Measurements from ENCODE around the gene NCEH1. TPM values are rescaled to one million over a fixed set of nuclear protein-coding genes. Genes with fewer than 3 reads are reported as not detected.

NCEH1 gene
- total RNA-seq, 1 donor from 2014 or later, result 7.7 TPM

DNA sequence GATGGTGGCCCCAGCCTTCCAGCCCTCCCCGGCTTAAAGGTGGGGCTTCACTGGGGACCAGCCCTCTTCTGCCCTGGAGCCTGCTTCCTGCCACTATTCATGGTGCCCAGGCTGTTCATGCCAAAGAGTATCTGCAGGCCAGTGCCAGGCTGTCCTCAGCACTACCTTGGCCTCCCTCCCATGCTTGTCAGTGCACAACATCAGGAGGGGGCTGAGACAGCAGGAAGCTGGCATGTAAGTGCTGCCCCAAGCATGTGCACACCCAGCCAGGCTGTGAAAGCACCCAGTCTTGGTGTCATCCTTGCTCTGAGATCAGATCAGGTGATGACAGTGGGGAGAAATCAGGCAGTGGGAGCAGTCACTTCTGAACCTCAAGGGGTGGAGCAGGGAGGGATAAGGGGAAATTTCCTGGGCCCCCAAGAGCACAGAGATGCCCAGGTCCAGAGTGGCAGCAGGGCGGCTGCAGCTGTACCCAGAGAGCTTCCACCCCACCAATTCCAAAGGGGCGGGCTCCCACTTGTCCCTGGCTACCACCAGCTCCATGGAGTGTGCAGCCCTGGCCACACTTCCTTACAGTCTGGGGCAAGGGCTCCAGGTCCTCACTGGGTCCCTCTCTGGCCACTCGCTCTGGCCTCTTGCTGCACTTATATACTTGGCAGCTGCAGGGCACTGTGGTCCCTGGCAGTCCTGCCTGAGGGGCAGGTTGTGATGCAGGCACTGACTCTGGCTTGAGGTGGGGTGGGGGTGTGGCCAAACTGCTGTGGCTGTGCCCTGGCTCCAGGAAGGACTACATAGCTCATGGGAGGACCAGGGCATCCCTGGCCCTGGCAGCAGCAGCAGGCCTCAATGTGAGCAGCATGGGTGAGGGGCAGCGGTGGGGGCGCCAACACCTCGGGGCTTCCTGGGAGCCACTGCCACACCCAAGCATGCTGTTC, 96.3 kb downstream of the NCEH1 start:
- H3K4me3 Mint-ChIP-seq, result no peak overlapping the region
- H3K27ac Mint-ChIP-seq, result no peak overlapping the region
- peaks cover 4% of the 10 kb centered on the region for H3K36me3 Mint-ChIP-seq (ENCODE audit: low read depth)
- intact Hi-C loops (cut with micrococcal nuclease), result no loop called here
- DNase-seq, result no peak
- peaks cover 20% of the 10 kb centered on the region for H3K4me1 Mint-ChIP-seq
- no peaks in the 10 kb centered on the region for H3K27me3 Mint-ChIP-seq
- peaks cover 22% of the 10 kb centered on the region for H3K9me3 Mint-ChIP-seq

DNA sequence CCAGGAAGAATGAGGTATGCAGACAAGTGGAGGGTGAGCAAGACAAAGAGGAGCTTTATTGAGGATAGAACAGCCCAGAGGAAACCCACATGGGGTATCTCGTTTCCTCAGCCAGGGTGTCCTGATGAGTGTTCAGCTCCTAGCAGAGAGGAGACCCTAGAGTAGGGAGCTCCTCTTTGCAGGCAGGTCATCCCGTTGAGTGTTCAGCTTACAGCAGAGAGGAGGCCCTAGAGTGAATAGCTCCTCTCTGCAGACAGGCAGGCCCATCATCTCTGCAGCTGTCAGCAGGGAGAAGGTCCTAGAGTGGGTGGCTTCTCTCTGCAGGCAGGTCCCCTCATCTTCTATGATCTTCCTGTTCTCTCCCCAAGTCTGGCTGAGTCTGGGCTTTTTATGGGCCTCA, 97.0 kb downstream of the NCEH1 start:
- Mint-ChIP-seq H3K4me3 (no peak overlapping the region), H3K27ac (no peak overlapping the region), H3K36me3 (ENCODE audit: low read depth) (peaks cover 3% of the 10 kb centered on the region), H3K4me1 (peaks cover 18% of the 10 kb centered on the region), H3K27me3 (no peaks in the 10 kb centered on the region), H3K9me3 (peaks cover 22% of the 10 kb centered on the region)
- no peak for DNase-seq
- intact Hi-C loops (cut with micrococcal nuclease), result no loop called here

DNA sequence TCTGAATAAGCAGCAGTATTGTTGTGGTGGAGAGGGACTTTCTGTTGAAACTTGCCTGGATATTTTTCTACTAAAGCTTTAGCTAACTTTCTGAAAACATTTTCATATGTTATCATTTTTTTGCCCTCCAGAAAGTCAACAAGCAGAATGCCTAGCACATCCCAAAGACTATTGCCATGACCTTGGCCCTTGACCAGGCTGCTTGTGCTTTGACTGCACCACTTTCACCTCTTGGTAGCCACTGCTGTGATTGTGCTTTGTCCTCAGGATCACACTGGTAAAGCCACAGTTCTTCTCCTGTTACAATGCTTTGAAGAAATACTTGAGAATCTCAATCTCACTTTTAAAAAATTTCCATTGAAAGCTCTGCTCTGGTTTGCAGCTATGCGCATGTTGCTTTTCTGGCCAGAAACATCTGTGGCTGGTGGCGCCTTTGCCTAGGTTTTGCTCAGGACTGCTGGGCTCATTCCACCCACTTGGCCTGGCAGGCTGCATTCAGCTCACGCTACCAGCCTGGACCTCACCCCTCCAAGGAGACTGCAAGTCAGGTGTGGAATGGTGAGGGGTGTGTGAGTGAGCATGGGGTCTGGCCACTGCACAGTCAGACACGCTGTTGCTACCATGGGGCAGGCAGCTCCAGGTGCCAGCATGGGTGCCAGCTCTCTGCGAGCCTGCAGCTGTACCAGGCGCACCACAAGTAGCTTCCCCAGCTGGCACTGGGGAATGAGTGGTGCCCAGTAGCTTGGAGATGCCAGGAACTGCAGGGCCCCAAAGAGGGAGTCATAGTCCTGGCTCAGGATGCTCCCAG, 97.8 kb downstream of the NCEH1 start:
- Mint-ChIP-seq H3K4me1 (peaks cover 18% of the 10 kb centered on the region), H3K9me3 (peaks cover 26% of the 10 kb centered on the region), H3K4me3 (no peak overlapping the region), H3K27ac (no peak overlapping the region), H3K27me3 (no peaks in the 10 kb centered on the region), H3K36me3 (ENCODE audit: low read depth) (peaks cover 3% of the 10 kb centered on the region)
- DNase-seq, result no peak
- intact Hi-C loops (cut with micrococcal nuclease), result no loop called here

DNA sequence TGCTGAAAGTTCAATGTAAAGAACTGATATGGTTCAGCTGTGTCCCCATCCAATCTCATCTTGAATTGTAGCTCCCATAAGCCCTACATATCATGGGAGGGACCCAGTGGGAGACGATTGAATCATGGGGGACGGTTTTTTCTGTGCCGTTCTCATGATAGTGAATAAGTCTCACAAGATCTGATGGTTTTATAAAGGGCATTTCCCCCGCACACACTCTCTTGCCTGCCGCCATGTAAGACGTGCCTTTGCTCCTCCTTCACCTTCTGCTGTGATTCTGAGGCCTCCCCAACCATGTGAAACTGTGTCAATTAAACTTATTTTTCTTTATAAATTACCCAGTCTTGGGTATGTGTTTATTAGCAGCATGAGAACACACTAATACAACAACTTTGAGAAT, 101.1 kb downstream of the NCEH1 start:
- peaks cover 26% of the 10 kb centered on the region for H3K9me3 Mint-ChIP-seq
- H3K4me1 Mint-ChIP-seq, result peaks cover 11% of the 10 kb centered on the region
- intact Hi-C loops (cut with micrococcal nuclease), result no loop called here
- DNase-seq, result no peak
- no peak overlapping the region for H3K4me3 Mint-ChIP-seq
- H3K36me3 Mint-ChIP-seq (ENCODE audit: low read depth), result peaks cover 2% of the 10 kb centered on the region
- H3K27ac Mint-ChIP-seq, result no peak overlapping the region
- no peaks in the 10 kb centered on the region for H3K27me3 Mint-ChIP-seq

DNA sequence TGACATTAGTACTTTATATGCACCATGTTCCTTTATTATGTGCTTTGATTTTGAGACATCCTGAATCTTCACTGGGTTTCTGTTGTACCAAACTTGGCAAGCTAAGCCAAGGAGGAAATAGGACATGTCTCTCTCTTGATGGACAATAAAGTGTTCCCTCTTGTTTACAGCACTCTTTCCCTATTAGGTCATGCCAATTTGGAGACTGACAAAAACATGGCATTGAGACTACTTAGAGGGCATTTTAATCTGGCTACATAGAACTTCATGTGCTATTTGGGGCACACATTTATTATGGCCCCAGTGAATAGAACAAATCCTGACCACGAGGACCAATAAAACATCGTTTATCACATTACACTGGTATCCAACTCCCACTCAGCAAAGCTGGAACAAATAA, 102.3 kb downstream of the NCEH1 start:
- H3K4me3 Mint-ChIP-seq, result no peak overlapping the region
- no peaks in the 10 kb centered on the region for H3K27me3 Mint-ChIP-seq
- intact Hi-C loops (cut with micrococcal nuclease), result no loop called here
- DNase-seq, result no peak
- H3K4me1 Mint-ChIP-seq, result peaks cover 11% of the 10 kb centered on the region
- peaks cover 22% of the 10 kb centered on the region for H3K9me3 Mint-ChIP-seq
- H3K27ac Mint-ChIP-seq, result no peak overlapping the region
- peaks cover 2% of the 10 kb centered on the region for H3K36me3 Mint-ChIP-seq (ENCODE audit: low read depth)

DNA sequence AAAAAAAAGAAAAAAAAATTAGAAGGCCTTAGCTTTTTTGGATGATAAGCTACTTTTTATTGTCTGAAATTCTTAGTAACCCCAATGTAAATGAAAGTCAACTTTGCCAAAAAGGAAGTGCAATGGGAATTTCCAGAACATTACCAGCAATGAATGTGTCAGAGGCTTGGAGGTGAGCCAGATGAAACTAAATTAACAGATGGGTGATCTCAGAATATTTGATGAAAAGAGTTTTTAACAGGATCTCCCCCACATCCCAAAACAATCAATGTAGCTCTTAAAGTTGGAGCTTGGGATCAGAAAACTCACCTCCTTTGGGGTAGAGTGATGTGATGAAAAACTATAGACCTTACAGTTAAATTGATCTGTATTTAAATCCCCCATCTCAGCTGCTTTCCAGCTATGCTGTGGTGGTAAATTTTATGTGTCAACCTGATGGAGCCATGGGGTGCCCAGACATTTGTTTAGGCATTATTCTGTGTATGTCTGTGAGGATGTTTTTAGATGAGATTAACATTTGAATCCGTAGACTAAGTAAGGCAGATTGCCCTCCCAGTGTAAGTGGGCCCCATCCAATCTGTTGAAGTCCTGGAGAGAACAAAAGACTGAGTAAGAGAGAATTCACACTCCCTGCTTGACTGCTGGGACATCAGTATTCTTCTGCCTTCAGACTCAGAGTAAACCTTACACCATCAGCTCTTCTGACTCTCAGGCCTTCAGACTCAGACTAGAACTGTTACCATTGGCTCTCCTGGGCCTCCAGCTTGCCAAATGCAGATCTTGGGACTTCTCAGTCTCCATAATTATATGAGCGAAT, 103.4 kb downstream of the NCEH1 start:
- no peaks in the 10 kb centered on the region for H3K27me3 Mint-ChIP-seq
- H3K4me3 Mint-ChIP-seq, result peak overlapping the region; percentile 15
- peaks cover 22% of the 10 kb centered on the region for H3K9me3 Mint-ChIP-seq
- no peak for DNase-seq
- H3K4me1 Mint-ChIP-seq, result peaks cover 11% of the 10 kb centered on the region
- intact Hi-C loops (cut with micrococcal nuclease), result loop anchor here (1.0 kb wide), 1 partner anchor 9 kb away; no protein-coding TSS in a partner anchor
- peaks cover 2% of the 10 kb centered on the region for H3K36me3 Mint-ChIP-seq (ENCODE audit: low read depth)
- peak overlapping the region; percentile 67 for H3K27ac Mint-ChIP-seq

DNA sequence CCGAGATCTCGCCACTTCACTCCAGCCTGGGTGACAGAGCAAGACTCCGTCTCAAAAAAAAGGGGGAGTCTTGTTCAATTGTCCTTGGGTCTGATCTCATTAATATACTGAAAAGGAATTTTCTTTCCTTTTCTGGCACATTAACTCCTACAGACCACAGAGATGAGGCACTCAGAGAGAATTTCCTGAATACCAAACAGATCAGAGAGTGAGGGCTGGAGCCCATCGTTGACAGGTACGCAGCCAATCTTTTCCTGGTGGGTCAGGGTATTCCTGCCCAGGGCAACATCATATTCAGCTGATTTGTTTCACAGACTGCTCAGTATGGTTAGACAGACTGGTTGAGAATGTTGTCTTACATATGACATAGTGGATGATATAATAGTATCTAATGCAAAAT, 104.8 kb downstream of the NCEH1 start:
- intact Hi-C loops (cut with micrococcal nuclease), result no loop called here
- Mint-ChIP-seq H3K4me1 (peaks cover 11% of the 10 kb centered on the region), H3K27me3 (no peaks in the 10 kb centered on the region), H3K36me3 (ENCODE audit: low read depth) (peaks cover 2% of the 10 kb centered on the region), H3K9me3 (peaks cover 22% of the 10 kb centered on the region), H3K27ac (no peak overlapping the region), H3K4me3 (no peak overlapping the region)
- no peak for DNase-seq

DNA sequence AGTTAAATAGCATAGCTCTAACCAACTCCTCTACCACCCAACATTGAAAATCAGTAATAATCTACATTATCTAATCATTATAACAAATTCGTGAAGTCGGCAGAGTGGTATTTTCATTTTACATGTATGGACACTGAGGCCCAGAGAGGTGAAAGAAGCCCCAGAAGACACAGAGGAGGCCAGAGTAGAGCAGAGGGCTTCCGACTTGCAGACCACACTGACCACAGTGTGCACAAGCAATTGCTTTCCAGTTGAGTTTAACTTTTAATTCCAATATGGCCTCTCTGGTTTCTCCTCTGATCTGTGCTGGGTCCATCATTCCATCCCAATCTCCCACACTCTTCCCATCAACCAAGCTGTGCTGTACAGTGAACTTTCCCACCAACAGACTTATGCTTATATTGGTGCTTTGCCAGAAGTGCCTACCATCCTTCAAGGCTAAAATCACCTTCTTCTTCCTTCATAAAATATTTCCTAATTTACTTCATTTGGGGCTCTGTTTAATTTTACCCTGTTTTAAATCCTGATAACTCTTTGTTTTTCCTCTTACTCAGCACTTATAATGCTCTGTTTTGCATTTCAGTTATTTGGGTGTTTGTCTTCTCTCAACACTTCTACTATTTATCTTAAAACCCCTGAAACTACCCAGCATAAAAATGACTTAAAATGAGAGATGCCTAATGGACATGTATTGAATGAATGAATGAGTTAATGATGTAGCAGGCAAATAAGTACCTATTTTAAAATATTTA, 105.8 kb downstream of the NCEH1 start:
- no peaks in the 10 kb centered on the region for H3K27me3 Mint-ChIP-seq
- no peak overlapping the region for H3K27ac Mint-ChIP-seq
- no peak overlapping the region for H3K4me3 Mint-ChIP-seq
- DNase-seq, result no peak
- peaks cover 2% of the 10 kb centered on the region for H3K36me3 Mint-ChIP-seq (ENCODE audit: low read depth)
- intact Hi-C loops (cut with micrococcal nuclease), result no loop called here
- H3K4me1 Mint-ChIP-seq, result peaks cover 11% of the 10 kb centered on the region
- peaks cover 15% of the 10 kb centered on the region for H3K9me3 Mint-ChIP-seq

DNA sequence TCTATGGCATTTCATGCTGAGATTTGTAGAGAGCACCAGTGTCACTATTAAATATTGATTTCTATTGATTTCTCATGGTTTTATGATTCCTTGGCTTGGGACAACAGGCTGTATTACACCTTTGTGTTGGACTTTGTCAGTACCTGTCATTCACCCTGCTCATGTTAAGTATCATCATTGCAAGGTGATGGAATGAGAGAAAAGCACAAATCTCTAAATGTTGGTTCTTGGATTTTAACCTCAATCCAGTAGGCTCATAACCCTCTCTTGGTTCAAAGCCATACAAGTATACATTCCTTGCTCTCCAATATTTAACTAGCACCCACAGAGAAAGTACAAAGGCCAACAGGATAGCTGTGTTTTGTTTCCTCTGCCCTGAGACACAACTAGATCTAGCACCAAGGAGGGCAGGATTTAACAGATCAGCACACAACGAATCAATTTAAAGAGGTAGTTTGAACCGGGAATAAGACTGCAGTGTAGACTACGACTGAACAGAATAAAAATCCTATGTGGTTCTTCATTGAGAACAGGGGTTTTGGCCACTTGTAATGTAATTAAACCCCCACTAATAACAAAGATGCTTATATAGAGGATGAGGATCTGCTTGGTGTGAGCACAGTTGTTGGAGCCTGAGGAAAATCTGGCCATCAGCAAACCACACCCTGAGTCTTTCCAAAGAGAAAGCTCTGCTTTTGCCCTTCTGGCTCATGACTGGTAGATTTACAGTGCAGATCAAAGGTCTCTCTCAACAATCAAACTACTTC, 109.6 kb downstream of the NCEH1 start:
- H3K27me3 Mint-ChIP-seq, result no peaks in the 10 kb centered on the region
- intact Hi-C loops (cut with micrococcal nuclease), result no loop called here
- H3K36me3 Mint-ChIP-seq (ENCODE audit: low read depth), result peaks cover 4% of the 10 kb centered on the region
- no peak for DNase-seq
- H3K4me1 Mint-ChIP-seq, result peaks cover 11% of the 10 kb centered on the region
- H3K9me3 Mint-ChIP-seq, result peaks cover 3% of the 10 kb centered on the region
- H3K4me3 Mint-ChIP-seq, result no peak overlapping the region
- no peak overlapping the region for H3K27ac Mint-ChIP-seq

DNA sequence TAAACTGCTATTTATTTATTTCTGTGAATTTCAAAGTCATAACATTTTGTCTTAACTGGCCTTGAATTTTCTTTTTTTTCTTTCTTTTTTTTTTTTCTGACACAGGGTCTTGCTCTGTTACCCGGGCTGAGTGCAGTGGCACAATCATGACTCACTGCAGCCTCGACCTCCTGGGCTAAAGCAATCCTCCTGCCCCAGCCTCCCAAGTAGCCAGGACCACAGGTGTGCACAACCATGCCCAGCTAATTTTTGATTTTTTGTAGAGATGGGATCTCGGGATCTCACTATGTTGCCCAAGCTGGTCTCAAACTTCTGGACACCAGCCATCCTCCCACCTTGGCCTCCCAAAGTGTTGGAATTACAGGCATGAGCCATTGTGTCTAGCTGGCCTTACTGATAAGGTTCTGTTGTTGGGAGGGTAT, 110.2 kb downstream of the NCEH1 start:
- no peaks in the 10 kb centered on the region for H3K27me3 Mint-ChIP-seq
- no peak overlapping the region for H3K27ac Mint-ChIP-seq
- no peak overlapping the region for H3K4me3 Mint-ChIP-seq
- H3K4me1 Mint-ChIP-seq, result peaks cover 14% of the 10 kb centered on the region
- peaks cover 4% of the 10 kb centered on the region for H3K36me3 Mint-ChIP-seq (ENCODE audit: low read depth)
- DNase-seq, result no peak
- H3K9me3 Mint-ChIP-seq, result peaks cover 3% of the 10 kb centered on the region
- intact Hi-C loops (cut with micrococcal nuclease), result no loop called here

DNA sequence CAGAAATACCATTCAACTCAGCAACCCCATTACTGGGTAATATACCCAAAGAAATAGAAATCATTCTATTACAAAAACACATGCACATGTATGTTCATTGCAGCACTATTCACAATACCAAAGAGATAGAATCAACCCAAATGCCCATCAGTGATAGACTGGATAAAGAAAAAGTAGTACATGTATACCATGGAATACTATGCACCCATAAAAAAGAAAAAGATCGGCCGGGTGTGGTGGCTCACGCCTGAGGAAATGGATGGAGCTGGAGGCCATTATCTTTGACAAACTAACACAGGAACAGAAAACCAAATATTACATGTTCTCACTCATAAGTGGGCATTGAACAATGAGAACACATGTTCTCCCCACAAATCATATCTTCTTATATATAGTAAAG, 112.0 kb downstream of the NCEH1 start:
- Mint-ChIP-seq H3K36me3 (ENCODE audit: low read depth) (peaks cover 4% of the 10 kb centered on the region), H3K27me3 (no peaks in the 10 kb centered on the region), H3K4me1 (peaks cover 29% of the 10 kb centered on the region), H3K4me3 (no peak overlapping the region), H3K9me3 (peaks cover 3% of the 10 kb centered on the region), H3K27ac (no peak overlapping the region)
- no peak for DNase-seq
- intact Hi-C loops (cut with micrococcal nuclease), result loop anchor here (10.0 kb wide), 1 partner anchor 1344 kb away; no protein-coding TSS in a partner anchor

DNA sequence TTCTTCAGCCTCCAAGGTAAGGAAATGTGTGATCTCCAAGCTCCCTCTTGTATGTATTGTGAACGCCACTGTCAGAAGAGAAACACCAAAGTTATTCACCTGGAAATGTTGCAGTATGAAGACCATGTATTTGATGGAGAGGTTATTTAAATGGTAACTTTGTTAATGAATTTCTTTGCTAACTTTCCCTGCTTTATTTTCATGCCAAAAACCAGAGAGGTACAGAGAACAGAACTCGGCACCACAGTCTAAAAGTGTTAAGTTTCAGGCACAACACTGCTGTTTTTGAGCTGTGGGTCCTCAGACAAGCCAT, 114.5 kb downstream of the NCEH1 start:
- Mint-ChIP-seq H3K9me3 (peaks cover 3% of the 10 kb centered on the region), H3K27ac (peak overlapping the region; percentile 68), H3K4me1 (peaks cover 52% of the 10 kb centered on the region), H3K4me3 (peak overlapping the region; percentile 80), H3K36me3 (ENCODE audit: low read depth) (peaks cover 11% of the 10 kb centered on the region), H3K27me3 (peaks cover 3% of the 10 kb centered on the region)
- intact Hi-C loops (cut with micrococcal nuclease), result loop anchor here (1.0 to 10.0 kb wide), 5 partner anchors 26 to 1342 kb away; no protein-coding TSS in a partner anchor
- no peak for DNase-seq

All from activated CD4-positive, alpha-beta T cell treated with anti-CD3 and anti-CD28 coated beads, Interleukin-2, amount 10 ng/mL, durations not matched to agents 24 days and 14 days (primary cell).